Left lung (tissue), 10 donors: ENCODE results near the gene HFM1. TPM values are rescaled to one million over a fixed set of nuclear protein-coding genes. Genes with fewer than 3 reads are reported as not detected.
A peak's percentile ranks its signal among the peaks of the same experiment; 100 is the strongest.
"Not testable (repeated sequence)": the region's sequence is repeated elsewhere in the genome, so short reads cannot be mapped to it uniquely, and the experiment has no call there.

Source experiments
- ATAC-seq: fragments of 200-7000 bp; cut with Tn5 transposase; one replicate; pipeline ENCODE4 v1.9.1; 2020; ENCODE audit warnings: moderate library complexity
- DNase-seq, 4 donors: peaks; one replicate each; pipeline ENCODE4 v3.0.0-alpha.2; 2013 to 2020
- H3K27ac ChIP-seq, 2 donors: fragments of 200-600 bp; sonication (generic) in 1 of 2; one replicate each; pipeline versions ENCODE4 v1.5.0 to v1.8.0; 2020 to 2021
- H3K27me3 ChIP-seq, 2 donors: fragments of 200-600 bp; sonication (generic) in 1 of 2; one replicate each; pipeline versions ENCODE4 v1.5.0 to v1.8.0; 2020 to 2021
- H3K36me3 ChIP-seq, 2 donors: fragments of 200-600 bp; sonication (generic) in 1 of 2; one replicate each; pipeline versions ENCODE4 v1.5.0 to v1.8.0; 2020 to 2021
- H3K4me1 ChIP-seq, 2 donors: fragments of 200-600 bp; one replicate each; pipeline ENCODE4 v1.8.0; 2021
- H3K4me3 ChIP-seq, 2 donors: fragments of 200-600 bp; sonication (generic) in 1 of 2; one replicate each; pipeline versions ENCODE4 v1.5.0 to v1.8.0; 2020 to 2021; ENCODE audit warnings: mild to moderate bottlenecking in 1 of 2
- H3K9me3 ChIP-seq, 2 donors: fragments of 200-600 bp; sonication (generic) in 1 of 2; one replicate each; pipeline versions ENCODE4 v1.5.0 to v1.8.0; 2020 to 2021
- CTCF ChIP-seq, 2 donors: fragments of 200-600 bp; sonication (generic) in 1 of 2; IDR thresholded peaks; one replicate each; pipeline versions ENCODE4 v1.5.0 to v1.8.0; 2021; ENCODE audit warnings: antibody characterized with exemption in 2 of 2
- intact Hi-C, 2 donors: fragments of 100-400 bp; cut with DNase I; formaldehyde crosslinking; loops; one replicate each; pipeline versions ENCODE4 v1.11.2 to v1.14.2; 2022
- polyA plus RNA-seq, 6 donors: library from polyadenylated mRNA; unstranded; fragments of 120-200 nt; gene quantifications; one replicate each; pipeline ENCODE4 v1.2.1, GENCODE V29; 2013; ENCODE audit not compliant: insufficient read length in 6 of 6
- total RNA-seq, 2 donors: library from RNA; stranded (reverse); fragmentation: NEBNext Ultra II Directional; extraction: Animal tissue kit (Norgen Biotek cat#: 25700); gene quantifications; one replicate each; pipeline ENCODE4 v1.2.1, GENCODE V29; 2021
- donor health status: DM: no; HTN: yes; CAD: no.
- donor health status: DM: no; HTN: no; CAD: no.

Gene HFM1
- total and polyA plus RNA-seq, 8 donors: 0.58 to 14.7 (median 9.4) TPM

GRCh38 chr1:91439016-91439415, 34.4 kb upstream of the HFM1 start:
- Histone ChIP-seq H3K27me3 (no peaks in the 10 kb centered on the region), H3K4me1 (no peaks in the 10 kb centered on the region), H3K36me3 (no peaks in the 10 kb centered on the region), H3K9me3 (peaks cover 0 to 6% of the 10 kb centered on the region in 2 donors), H3K4me3 (no peak overlapping the region), H3K27ac (no peak overlapping the region)
- intact Hi-C loops: no loop called here
- TF ChIP-seq CTCF (IDR thresholded peaks at IDR 0.05): no peak
- DNase-seq: peak in 1 of 4 donors; percentile 11
- no peak for ATAC-seq

DNA sequence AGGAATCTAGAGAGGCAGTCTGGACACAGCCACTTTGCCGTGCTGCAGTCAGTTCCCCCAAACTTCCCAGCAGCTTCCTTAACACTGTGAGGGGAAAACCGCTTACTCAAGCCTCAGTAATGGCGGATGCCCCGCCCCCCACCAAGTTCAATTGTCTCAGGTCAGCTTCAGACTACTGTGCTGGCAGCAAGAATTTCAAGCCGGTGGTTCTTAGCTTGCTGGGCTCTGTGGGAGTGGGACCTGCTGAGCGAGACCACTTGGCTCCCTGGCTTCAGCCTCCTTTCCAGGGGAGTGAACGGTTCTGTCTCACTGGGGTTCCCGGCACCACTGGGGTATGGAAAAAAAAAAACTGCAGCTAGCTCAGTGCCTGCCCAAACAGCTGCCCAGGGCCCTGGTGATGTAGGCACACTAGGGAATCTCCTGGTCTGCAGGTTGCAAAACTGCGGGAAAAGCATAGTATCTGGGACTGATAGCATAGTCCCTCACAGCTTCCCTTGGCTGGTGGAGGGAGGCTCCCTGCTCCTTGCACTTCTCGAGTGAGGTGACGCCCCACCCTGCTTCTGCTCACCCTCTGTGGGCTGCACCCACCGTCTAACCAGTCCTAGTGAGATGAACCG, 23.7 kb upstream of the HFM1 start:
- intact Hi-C loops: no loop called here

DNA sequence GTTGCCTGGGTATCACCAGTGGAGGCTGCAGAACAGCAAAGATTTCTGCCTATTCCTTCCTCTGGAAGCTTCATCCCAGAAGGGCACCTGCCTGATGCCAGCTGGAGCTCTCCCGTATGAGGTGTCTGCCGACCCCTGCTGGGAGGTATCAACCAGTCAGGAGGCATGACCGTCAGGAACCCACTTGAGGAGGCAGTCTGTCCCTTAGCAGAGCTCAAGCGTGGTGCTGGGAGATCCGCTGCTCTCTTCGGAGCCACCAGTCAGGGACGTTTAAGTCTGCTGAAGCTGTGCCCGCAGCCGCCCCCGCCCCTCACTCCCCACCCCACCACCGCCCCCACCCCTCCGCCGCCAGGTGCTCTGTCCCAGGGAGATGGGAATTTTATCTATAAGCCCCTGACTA, 23.1 kb upstream of the HFM1 start:
- no peak for TF ChIP-seq CTCF (IDR thresholded peaks at IDR 0.05)
- H3K36me3 ChIP-seq: no peaks in the 10 kb centered on the region
- peaks cover 0 to 8% of the 10 kb centered on the region in 2 donors for H3K27me3 ChIP-seq
- H3K4me3 ChIP-seq: no peak overlapping the region
- no peak for ATAC-seq
- no peaks in the 10 kb centered on the region for H3K4me1 ChIP-seq
- H3K27ac ChIP-seq: no peak overlapping the region
- DNase-seq: no peak
- intact Hi-C loops: no loop called here
- H3K9me3 ChIP-seq: no peaks in the 10 kb centered on the region

More for the DNA sequence above, 23.7 kb upstream of the HFM1 start:
- H3K4me3 ChIP-seq: no peak overlapping the region
- no peaks in the 10 kb centered on the region for H3K4me1 ChIP-seq
- ATAC-seq (no peak), DNase-seq (peak in 1 of 4 donors; percentile 39)
- peaks cover 0 to 8% of the 10 kb centered on the region in 2 donors for H3K27me3 ChIP-seq
- TF ChIP-seq CTCF (IDR thresholded peaks at IDR 0.05): no peak
- H3K36me3 ChIP-seq: no peaks in the 10 kb centered on the region
- no peaks in the 10 kb centered on the region for H3K9me3 ChIP-seq
- no peak overlapping the region for H3K27ac ChIP-seq

DNA sequence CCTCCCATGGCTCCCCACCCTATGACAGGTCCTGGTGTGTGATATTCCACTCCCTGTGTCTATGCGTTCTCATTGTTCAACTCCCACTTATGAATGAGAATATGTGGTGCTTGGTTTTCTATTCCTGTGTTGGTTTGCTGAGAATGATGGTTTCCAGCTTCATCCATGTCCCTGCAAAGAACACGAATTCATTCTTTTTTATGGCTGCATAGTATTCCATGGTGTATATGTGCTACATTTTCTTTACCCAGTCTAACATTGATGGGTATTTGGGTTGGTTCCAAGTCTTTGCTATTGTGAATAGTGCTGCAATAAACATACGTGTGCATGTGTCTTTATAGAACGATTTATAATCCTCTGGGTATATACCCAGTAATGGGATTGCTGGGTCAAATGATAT, 17.9 kb upstream of the HFM1 start:
- DNase-seq, H3K27me3 ChIP-seq, ATAC-seq, H3K9me3 ChIP-seq, H3K27ac ChIP-seq, H3K4me3 ChIP-seq, intact Hi-C loops, H3K4me1 ChIP-seq, H3K36me3 ChIP-seq: not testable (repeated sequence)

- intact Hi-C loops: no loop called here
- no peak overlapping the region for H3K4me3 ChIP-seq
- peaks cover 0 to 4% of the 10 kb centered on the region in 2 donors for H3K27me3 ChIP-seq
- H3K27ac ChIP-seq: no peak overlapping the region
- no peaks in the 10 kb centered on the region for H3K4me1 ChIP-seq
- DNase-seq (no peak), ATAC-seq (no peak)
- H3K36me3 ChIP-seq: no peaks in the 10 kb centered on the region
- no peaks in the 10 kb centered on the region for H3K9me3 ChIP-seq
- no peak for TF ChIP-seq CTCF (IDR thresholded peaks at IDR 0.05)
Observed at GRCh38 chr1:91412371-91412770, 7.7 kb upstream of the HFM1 start.
